ENCODE measurements around the gene TOMM40L.

TOMM40L gene

DNA sequence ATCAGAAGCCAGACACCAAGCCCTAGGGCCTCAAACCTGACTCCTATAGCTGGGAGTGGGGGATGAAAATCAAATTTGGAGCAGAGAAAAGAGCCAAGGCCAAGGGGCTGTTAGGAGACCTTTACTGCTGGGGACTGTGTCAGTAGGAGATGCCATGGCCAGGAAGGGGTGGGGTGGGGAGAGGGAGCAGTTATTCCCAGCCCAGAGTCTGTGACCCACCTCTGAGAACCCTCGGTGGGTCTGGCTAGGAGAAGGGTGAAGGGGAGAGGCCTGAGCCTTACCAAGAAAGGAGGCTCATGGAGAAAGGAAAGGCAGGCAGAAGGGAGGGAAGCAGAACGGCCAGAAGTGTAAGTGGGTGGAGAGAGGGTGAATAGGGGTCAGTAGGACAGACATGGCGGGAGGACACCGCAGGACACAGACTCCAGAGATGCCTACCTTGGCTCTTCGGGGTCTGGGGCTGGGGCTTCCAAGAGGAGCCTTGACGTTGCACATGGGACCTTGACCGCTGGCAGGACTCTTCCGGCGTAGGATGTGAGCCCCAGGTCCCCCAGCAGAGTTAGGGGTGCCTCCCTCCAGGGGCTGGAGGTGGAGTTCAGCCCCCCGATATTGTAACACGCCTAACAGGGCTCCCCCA, 28.2 kb upstream of the TOMM40L start:
- DNase-seq (ENCODE audit: low read depth) = no peak

DNA sequence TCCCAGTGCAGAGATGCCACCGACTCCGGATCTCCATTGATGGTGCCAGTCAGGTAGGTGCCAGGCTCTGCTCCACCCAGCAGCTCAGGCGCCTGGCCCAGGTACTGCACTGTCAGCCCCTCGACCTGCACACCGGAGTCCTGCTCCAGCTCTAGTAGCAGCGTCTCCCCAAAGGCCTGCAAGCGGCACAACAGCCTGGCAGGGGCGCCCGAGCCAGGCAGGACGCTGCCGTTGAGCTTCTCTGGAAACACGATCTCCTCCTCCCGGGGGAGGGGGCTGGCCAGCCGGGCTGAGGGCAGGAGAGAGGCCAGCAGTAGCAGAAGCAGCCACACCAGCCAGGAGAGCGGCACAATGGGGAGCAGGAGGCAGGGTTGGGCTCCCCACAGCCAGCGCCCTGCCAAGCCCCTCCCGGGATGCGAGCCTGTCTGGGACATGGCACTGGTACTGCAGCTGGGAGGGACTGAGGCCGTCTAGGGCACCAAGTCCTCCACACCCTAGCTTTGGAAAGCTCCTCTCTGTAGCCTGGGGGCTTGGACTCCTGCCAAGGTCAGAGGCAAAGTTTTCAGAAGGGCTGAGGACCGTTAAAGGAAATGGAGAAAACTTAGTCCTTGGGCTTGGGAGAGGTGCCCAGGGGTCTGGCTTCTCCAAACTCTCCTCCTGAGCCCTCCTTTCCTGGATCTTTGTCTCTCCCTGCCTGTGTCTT, 27.5 kb upstream of the TOMM40L start:
- DNase-seq (ENCODE audit: low read depth) = no peak

DNA sequence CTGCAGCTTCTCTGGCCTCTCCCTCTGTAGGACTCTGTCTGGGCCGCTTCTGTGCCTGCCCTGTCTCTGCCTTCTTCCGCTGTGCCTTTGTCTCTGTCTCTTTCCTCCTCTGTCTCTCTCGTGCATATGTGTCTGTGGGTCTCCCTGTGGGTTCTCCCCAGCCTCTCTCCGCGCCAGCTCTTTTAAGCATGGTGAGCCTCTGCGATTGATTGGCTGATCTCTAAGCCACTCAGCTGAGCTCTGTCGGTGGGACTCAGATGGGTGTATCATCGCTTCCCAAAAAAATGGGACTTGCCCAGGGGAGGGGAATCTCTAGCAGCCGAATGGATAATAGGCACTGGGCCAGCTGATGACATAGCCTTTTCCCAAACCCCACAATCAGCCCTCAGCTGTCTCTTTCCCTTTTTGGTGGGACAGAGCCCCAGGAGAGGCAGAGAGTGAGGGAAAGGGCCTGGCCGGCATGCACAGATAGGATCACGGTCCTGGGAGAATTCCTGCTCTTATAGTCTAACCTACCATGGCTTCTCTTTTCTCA, 26.9 kb upstream of the TOMM40L start, which contains the start of gene ADAMTS4:
Gene ADAMTS4, minus strand, starts transcription at position 158 of the 535 bp plus-strand sequence. CDS start 427 bp downstream, outside the sequence.
- DNase-seq (ENCODE audit: low read depth) = no peak

- no peak for DNase-seq (ENCODE audit: low read depth)
Observed at GRCh38 chr1:161199506-161200139, 26.2 kb upstream of the TOMM40L start.

GRCh38 chr1:161200421-161200991, 25.4 kb upstream of the TOMM40L start:
- no peak for DNase-seq (ENCODE audit: low read depth)

GRCh38 chr1:161200992-161201835, 24.6 kb upstream of the TOMM40L start:
- no peak for DNase-seq (ENCODE audit: low read depth)

GRCh38 chr1:161201836-161202712, 23.8 kb upstream of the TOMM40L start, which contains the start of gene NDUFS2:
TSS of gene NDUFS2 (plus strand) at chr1:161202367. CDS start at chr1:161202386, 19 bp downstream.
- peak; percentile 97 for DNase-seq (ENCODE audit: low read depth)

- no peak for DNase-seq (ENCODE audit: low read depth)
Observed at GRCh38 chr1:161206411-161207140, 19.3 kb upstream of the TOMM40L start.

DNA sequence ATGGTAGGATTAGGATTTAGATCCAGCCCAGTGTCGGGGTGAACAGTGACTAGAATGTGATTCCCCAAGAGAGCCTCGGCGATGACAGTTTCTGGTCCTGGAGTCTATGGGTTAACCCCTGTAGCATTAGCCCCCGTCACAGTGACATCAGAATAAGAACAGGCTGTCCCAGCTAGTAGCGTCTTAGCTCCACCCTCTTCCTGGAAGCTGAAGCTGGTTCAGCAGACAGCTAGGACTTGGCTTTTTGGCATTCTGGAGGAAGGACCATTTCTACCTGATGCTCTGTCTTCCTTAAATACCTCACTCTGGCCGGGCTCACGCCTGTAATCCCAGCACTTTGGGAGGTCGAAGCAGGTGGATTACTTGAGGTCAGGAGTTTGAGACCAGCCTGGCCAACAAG, 18.7 kb upstream of the TOMM40L start:
- no peak for DNase-seq (ENCODE audit: low read depth)

DNA sequence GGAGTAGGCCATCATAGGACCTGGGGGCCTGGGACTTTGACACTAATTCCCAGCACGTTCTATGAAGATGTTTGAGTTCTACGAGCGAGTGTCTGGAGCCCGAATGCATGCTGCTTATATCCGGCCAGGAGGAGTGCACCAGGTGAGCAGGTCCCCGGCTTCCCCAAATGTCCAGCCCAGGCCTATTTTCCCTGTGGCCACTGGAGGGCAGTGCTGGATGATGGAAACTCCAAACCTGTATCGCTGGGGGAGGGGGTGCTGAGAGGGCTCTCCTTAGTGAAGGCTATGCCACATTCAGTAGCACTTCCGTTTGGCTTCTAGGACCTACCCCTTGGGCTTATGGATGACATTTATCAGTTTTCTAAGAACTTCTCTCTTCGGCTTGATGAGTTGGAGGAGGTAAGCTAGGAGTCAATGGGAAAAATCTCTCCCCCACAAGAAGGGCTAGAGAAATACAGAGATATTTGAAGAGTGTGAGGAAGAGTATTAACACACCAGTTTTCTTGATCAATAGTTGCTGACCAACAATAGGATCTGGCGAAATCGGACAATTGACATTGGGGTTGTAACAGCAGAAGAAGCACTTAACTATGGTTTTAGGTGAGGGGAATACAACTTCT, 16.0 kb upstream of the TOMM40L start:
- peak; percentile 63 for DNase-seq (ENCODE audit: low read depth)

- DNase-seq (ENCODE audit: low read depth) = no peak
Observed at GRCh38 chr1:161214369-161214768, 11.5 kb upstream of the TOMM40L start.

DNA sequence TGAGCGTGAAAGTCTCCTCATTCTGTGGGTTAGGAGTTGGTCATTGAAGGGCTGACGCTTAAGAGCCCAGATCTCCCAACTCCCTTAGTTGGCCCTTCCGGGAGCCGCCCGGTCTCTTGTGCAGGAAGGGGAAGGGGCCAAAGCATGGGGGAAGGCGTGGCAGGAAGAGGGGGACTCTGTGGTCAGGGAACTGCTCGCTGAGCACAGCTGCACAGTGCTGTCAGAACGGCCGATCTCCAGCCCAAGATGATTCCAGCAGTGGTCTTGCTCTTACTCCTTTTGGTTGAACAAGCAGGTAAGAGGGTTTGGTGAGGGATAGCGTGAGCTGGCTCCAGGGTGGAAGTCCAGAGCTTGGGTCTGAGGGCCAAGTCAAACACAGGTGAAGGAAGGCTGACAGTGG, 10.8 kb upstream of the TOMM40L start, which contains the start of gene FCER1G:
Gene FCER1G, plus strand, starts transcription at position 220 of the 400 bp plus-strand sequence. Its CDS starts 27 bp downstream, at position 247.
- DNase-seq (ENCODE audit: low read depth) = peak; percentile 93

DNA sequence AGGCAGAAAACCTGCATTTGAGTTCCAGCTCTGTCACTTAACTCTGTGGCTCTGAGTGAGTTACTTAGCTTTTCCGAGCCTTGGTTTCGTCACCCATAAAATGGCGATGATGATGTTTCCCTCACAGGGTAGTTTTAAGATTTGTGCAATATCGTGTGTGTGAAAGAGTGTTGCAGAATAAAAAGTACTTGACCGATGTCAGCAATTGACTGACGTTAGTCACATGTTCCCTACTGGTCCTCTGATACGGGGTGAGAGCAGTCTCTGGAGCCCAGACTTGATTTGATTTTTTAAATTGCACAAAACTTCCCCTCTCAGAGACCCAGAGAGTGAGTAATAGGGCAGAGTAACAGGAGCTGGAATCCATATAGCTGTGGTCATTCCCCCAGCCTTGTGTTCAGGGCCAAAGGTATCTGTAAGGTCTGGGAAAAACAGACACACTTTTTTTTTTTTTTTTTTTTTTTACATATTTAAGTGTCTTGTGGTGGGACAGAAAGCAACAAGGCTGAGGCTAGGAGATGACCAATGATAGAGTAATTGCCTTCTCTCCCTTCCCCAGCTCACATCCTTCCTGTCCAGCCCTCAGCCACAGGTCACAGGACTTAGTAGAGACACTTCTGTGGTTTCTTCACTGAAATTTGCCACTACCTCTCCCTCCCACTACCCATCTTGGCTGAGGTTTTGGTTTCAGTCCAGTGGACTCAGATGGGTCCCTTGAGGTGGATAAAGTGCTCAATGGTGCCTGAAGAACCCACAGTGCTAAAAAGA, 8.7 kb upstream of the TOMM40L start:
- DNase-seq (ENCODE audit: low read depth) = peak; percentile 78

- DNase-seq (ENCODE audit: low read depth) = no peak
Observed at GRCh38 chr1:161217831-161218230, 8.0 kb upstream of the TOMM40L start.

GRCh38 chr1:161218301-161219077, 7.4 kb upstream of the TOMM40L start:
- no peak for DNase-seq (ENCODE audit: low read depth)

- no peak for DNase-seq (ENCODE audit: low read depth)
Observed at GRCh38 chr1:161219078-161219892, 6.6 kb upstream of the TOMM40L start.

GRCh38 chr1:161220002-161220401, 5.9 kb upstream of the TOMM40L start:
- no peak for DNase-seq (ENCODE audit: low read depth)
